ENCODE measurements around the gene CXCR1. TPM values are rescaled to one million over a fixed set of nuclear protein-coding genes. Genes with fewer than 3 reads are reported as not detected.
"Not testable (repeated sequence)": the region's sequence is repeated elsewhere in the genome, so short reads cannot be mapped to it uniquely, and the experiment has no call there.

The CXCR1 gene
- total RNA-seq, 1 donor from 2014 or later: not detected

DNA sequence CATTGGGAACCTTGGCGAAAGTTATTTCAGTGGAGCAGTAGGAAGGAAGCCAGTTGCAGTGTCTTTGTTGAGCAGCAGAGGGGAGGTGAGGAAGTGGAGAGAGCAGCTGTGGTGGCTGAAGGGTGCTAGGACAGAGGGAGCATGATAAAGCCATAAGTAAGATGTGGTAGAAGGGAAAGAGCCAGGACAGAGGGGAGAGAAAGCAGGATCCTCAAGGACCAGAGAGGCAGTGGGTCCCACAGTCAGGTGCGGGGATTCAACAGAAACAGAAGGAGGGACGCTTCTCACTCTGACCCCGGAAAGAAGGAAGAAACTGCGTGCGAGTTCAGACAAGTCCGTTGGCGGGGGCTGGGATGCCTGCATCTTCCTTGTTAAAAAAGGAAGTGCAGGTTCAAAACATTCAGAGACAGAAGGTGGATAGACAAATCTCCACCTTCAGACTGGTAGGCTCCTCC lies 41.1 kb downstream of the CXCR1 start, which contains the start of gene CXCR2:
Gene CXCR2, plus strand, starts transcription at position 403 of the 455 bp plus-strand sequence. CDS start 8,774 bp downstream, outside the sequence.
- Mint-ChIP-seq H3K36me3 (peaks cover 2% of the 10 kb centered on the region), H3K9me3 (peaks cover 15% of the 10 kb centered on the region), H3K27me3 (ENCODE audit: insufficient read depth, low read depth) (peaks cover 6% of the 10 kb centered on the region), H3K27ac (no peak within 1 kb of the TSS), H3K4me1 (peaks cover 11% of the 10 kb centered on the region), H3K4me3 (no peak within 1 kb of the TSS)
- no peak within 1 kb of the TSS for H3K9ac ChIP-seq
- H3K27me3 ChIP-seq: no peaks in the 10 kb centered on the region
- no peak within 1 kb of the TSS for H3K4me2 ChIP-seq
- peak within 1 kb of the TSS; percentile 63 for H2AFZ ChIP-seq (replicated peaks)
- no peak for DNase-seq (ENCODE audit: low spot score)
- H3F3A ChIP-seq (ENCODE audit: low read depth): peaks cover 7% of the 10 kb centered on the region
- H3K4me1 ChIP-seq: peaks cover 22% of the 10 kb centered on the region
- no peak within 1 kb of the TSS for H3K27ac ChIP-seq
- TF ChIP-seq, protein P1, sequence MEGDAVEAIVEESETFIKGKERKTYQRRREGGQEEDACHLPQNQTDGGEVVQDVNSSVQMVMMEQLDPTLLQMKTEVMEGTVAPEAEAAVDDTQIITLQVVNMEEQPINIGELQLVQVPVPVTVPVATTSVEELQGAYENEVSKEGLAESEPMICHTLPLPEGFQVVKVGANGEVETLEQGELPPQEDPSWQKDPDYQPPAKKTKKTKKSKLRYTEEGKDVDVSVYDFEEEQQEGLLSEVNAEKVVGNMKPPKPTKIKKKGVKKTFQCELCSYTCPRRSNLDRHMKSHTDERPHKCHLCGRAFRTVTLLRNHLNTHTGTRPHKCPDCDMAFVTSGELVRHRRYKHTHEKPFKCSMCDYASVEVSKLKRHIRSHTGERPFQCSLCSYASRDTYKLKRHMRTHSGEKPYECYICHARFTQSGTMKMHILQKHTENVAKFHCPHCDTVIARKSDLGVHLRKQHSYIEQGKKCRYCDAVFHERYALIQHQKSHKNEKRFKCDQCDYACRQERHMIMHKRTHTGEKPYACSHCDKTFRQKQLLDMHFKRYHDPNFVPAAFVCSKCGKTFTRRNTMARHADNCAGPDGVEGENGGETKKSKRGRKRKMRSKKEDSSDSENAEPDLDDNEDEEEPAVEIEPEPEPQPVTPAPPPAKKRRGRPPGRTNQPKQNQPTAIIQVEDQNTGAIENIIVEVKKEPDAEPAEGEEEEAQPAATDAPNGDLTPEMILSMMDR (IDR thresholded peaks at IDR 0.05): no peak
- TF ChIP-seq EZH2 (IDR thresholded peaks at IDR 0.05): no peak
- TF ChIP-seq EZH2phosphoT487 (IDR thresholded peaks at IDR 0.05): no peak
- H3K79me2 ChIP-seq (ENCODE audit: low read depth): no peaks in the 10 kb centered on the region
- no peak within 1 kb of the TSS for H3K4me3 ChIP-seq
- peaks cover 12% of the 10 kb centered on the region for H3K9me3 ChIP-seq (ENCODE audit: low read depth)
- no peaks in the 10 kb centered on the region for H4K20me1 ChIP-seq (ENCODE audit: low read depth)
- no peaks in the 10 kb centered on the region for H3K36me3 ChIP-seq

DNA sequence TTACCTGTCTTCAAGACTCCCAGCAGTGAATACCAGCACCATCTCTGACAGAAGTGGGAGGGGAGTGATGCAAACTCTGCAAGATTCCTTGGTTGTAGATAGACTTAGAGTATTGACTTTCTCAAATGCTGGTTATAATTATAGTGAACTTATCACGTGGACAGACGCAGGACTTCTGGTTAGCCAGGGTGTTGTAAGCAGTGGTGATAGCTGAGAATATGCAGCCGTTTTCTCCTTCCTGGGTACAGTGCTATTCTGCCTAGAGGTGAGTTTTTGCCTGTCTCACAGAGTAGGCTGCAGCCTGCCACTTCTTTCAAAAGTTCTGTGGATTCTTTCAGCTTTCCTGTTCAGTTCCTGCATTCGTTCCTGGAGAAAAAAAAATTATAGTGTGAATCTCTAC lies 41.7 kb downstream of the CXCR1 start:
- H3K27me3 Mint-ChIP-seq (ENCODE audit: insufficient read depth, low read depth): peaks cover 6% of the 10 kb centered on the region
- no peak overlapping the region for H3K4me2 ChIP-seq
- peak overlapping the region; percentile 63 for H2AFZ ChIP-seq (replicated peaks)
- peaks cover 7% of the 10 kb centered on the region for H3F3A ChIP-seq (ENCODE audit: low read depth)
- peaks cover 15% of the 10 kb centered on the region for H3K9me3 Mint-ChIP-seq
- H3K4me1 ChIP-seq: peaks cover 22% of the 10 kb centered on the region
- no peak overlapping the region for H3K27ac ChIP-seq
- H3K27me3 ChIP-seq: no peaks in the 10 kb centered on the region
- no peak overlapping the region for H3K4me3 Mint-ChIP-seq
- H3K36me3 ChIP-seq: no peaks in the 10 kb centered on the region
- peaks cover 2% of the 10 kb centered on the region for H3K36me3 Mint-ChIP-seq
- no peak overlapping the region for H3K9ac ChIP-seq
- H3K4me3 ChIP-seq: no peak overlapping the region
- H3K27ac Mint-ChIP-seq: no peak overlapping the region
- H3K79me2 ChIP-seq (ENCODE audit: low read depth): no peaks in the 10 kb centered on the region
- no peaks in the 10 kb centered on the region for H4K20me1 ChIP-seq (ENCODE audit: low read depth)
- peaks cover 12% of the 10 kb centered on the region for H3K9me3 ChIP-seq (ENCODE audit: low read depth)
- no peak for DNase-seq (ENCODE audit: low spot score)
- TF ChIP-seq, protein P1 (IDR thresholded peaks at IDR 0.05): no peak
- TF ChIP-seq EZH2phosphoT487 (IDR thresholded peaks at IDR 0.05): no peak
- TF ChIP-seq EZH2 (IDR thresholded peaks at IDR 0.05): no peak
- peaks cover 11% of the 10 kb centered on the region for H3K4me1 Mint-ChIP-seq

DNA sequence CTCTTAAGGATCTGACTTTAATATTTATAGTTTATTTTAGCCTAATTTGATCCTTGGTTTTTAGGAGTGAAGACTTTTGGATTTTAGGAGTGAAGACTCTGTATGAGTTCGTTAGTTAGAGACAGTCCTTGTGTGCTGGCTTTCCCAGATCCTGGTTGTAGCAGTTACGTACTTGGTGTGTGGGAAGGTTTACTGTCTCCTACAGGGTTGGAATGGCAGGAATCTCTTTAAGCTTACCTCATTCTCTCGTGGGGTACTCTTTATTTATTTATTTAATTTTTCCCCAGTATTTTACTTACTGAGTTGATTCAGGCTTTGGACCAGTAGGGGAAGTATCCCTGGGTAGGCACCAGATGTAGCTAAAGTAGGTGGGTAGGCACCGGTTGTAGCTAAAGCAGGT lies 42.8 kb downstream of the CXCR1 start:
- Mint-ChIP-seq H3K27me3 (ENCODE audit: insufficient read depth, low read depth) (peaks cover 6% of the 10 kb centered on the region), H3K4me3 (no peak overlapping the region), H3K9me3 (peaks cover 15% of the 10 kb centered on the region), H3K27ac (no peak overlapping the region), H3K36me3 (peaks cover 2% of the 10 kb centered on the region), H3K4me1 (peaks cover 11% of the 10 kb centered on the region)
- Histone ChIP-seq H3K9me3 (ENCODE audit: low read depth) (peaks cover 12% of the 10 kb centered on the region), H3K36me3 (no peaks in the 10 kb centered on the region), H4K20me1 (ENCODE audit: low read depth) (no peaks in the 10 kb centered on the region), H3K79me2 (ENCODE audit: low read depth) (no peaks in the 10 kb centered on the region), H3K27me3 (no peaks in the 10 kb centered on the region), H3K4me2 (no peak overlapping the region), H3K9ac (no peak overlapping the region), H3K4me1 (peaks cover 22% of the 10 kb centered on the region), H3F3A (ENCODE audit: low read depth) (peaks cover 7% of the 10 kb centered on the region), H3K4me3 (no peak overlapping the region), H3K27ac (no peak overlapping the region), H2AFZ (replicated peaks) (no peak overlapping the region)
- no peak for DNase-seq (ENCODE audit: low spot score)
- TF ChIP-seq EZH2phosphoT487 (IDR thresholded peaks at IDR 0.05) (no peak), EZH2 (IDR thresholded peaks at IDR 0.05) (no peak)
- TF ChIP-seq, protein P1 (IDR thresholded peaks at IDR 0.05): no peak

DNA sequence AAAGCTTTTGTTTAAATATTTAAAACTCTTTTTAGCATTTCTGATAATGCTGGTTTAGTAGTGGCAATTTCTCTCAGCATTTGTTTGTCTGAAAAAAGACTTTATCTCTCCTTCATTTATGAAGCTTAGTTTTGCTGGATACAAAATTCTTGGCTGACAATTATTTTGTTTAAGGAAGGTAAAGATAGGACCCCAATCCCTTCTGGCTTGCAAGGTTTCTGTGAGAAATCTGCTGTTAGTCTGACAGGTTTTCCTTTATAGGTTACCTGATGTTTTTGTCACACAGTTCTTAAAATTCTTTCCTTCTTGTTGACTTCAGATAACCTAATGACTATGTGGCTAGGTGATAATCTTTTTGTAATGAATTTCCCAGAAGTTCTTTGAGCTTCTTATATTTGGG lies 44.5 kb downstream of the CXCR1 start:
- H3K27ac ChIP-seq; H3F3A ChIP-seq (ENCODE audit: low read depth); H2AFZ ChIP-seq (replicated peaks); DNase-seq (ENCODE audit: low spot score); H3K4me1 Mint-ChIP-seq; H3K4me3 ChIP-seq; H3K36me3 Mint-ChIP-seq; H3K4me3 Mint-ChIP-seq; H3K79me2 ChIP-seq (ENCODE audit: low read depth); H4K20me1 ChIP-seq (ENCODE audit: low read depth); H3K4me2 ChIP-seq; H3K27me3 Mint-ChIP-seq (ENCODE audit: insufficient read depth, low read depth); H3K36me3 ChIP-seq; H3K9ac ChIP-seq; H3K27ac Mint-ChIP-seq; H3K27me3 ChIP-seq: not testable (repeated sequence)
- Histone ChIP-seq H3K4me1 (peaks cover 20% of the 10 kb centered on the region), H3K9me3 (ENCODE audit: low read depth) (peaks cover 12% of the 10 kb centered on the region)
- H3K9me3 Mint-ChIP-seq: peaks cover 18% of the 10 kb centered on the region

DNA sequence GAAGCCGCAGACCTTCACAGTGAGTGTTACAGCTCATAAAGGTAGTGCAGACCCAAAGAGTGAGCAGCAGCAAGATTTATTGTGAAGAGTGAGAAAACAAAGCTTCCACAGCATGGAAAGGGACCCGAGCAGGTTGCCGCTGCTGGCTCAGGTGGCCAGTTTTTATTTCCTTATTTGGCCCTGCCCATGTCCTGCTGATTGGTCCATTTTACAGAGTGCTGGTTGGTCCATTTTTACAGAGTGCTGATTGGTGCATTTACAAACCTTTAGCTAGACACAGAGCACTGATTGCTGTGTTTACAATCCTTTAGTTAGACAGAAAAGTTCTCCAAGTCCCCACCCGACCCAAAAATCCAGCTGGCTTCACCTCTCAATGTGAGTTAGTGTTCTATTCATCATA lies 45.0 kb downstream of the CXCR1 start:
- not testable (repeated sequence) for H3K4me3 Mint-ChIP-seq; H3K36me3 ChIP-seq; H3K27ac ChIP-seq; H3K4me1 Mint-ChIP-seq; H2AFZ ChIP-seq (replicated peaks); DNase-seq (ENCODE audit: low spot score); H3K27me3 Mint-ChIP-seq (ENCODE audit: insufficient read depth, low read depth); H3K27me3 ChIP-seq; H3K4me2 ChIP-seq; H3K36me3 Mint-ChIP-seq; H4K20me1 ChIP-seq (ENCODE audit: low read depth); H3K79me2 ChIP-seq (ENCODE audit: low read depth); H3K27ac Mint-ChIP-seq; H3F3A ChIP-seq (ENCODE audit: low read depth); H3K9ac ChIP-seq; H3K4me3 ChIP-seq
- peaks cover 20% of the 10 kb centered on the region for H3K9me3 Mint-ChIP-seq
- Histone ChIP-seq H3K4me1 (peaks cover 15% of the 10 kb centered on the region), H3K9me3 (ENCODE audit: low read depth) (peaks cover 12% of the 10 kb centered on the region)

Data from neural progenitor cell (in vitro differentiated cells).